H1 (cell line): ENCODE results near the gene ACSF2.

ENCODE experiments used
- CBX8 ChIP-seq: fragments of 300-800, 300-1000 bp; sonication (generic); IDR thresholded peaks from 2 replicates; pipeline ENCODE4 v1.7.1; 2016; ENCODE audit warnings: low read depth, low read length, borderline replicate concordance
- EP300 ChIP-seq, 2 experiments: IDR thresholded peaks; 1 replicate in 1 of 2; 2 replicates in 1 of 2; pipeline ENCODE4 v1.6.1; 2011 to 2012; ENCODE audit warnings: low read depth in 2 of 2, low read length in 2 of 2, mild to moderate bottlenecking in 2 of 2, borderline replicate concordance in 1 of 2, inconsistent platforms in 1 of 2, moderate library complexity in 1 of 2
- GABPA ChIP-seq: IDR thresholded peaks from 2 replicates; pipeline ENCODE4 v1.6.1; 2011; ENCODE audit warnings: mild to moderate bottlenecking, low read length, moderate library complexity, borderline replicate concordance; ENCODE audit not compliant: insufficient read depth
- POLR2A ChIP-seq, 2 experiments: IDR thresholded peaks; 1 replicate in 1 of 2; 2 replicates in 1 of 2; pipeline ENCODE4 v1.6.1; 2011; ENCODE audit warnings: low read depth in 2 of 2, low read length in 2 of 2, mild to moderate bottlenecking in 2 of 2; ENCODE audit errors: control extremely low read depth in 1 of 2
- SP1 ChIP-seq: IDR thresholded peaks from 2 replicates; pipeline ENCODE4 v1.6.1; 2011; ENCODE audit warnings: low read depth, low read length
- TBP ChIP-seq: IDR thresholded peaks from 2 replicates; pipeline ENCODE4 v1.6.1; 2011; ENCODE audit warnings: low read depth, low read length, improper control_type of control experiment
- TCF12 ChIP-seq: IDR thresholded peaks from 2 replicates; pipeline ENCODE4 v1.6.1; 2011; ENCODE audit warnings: low read depth, mild to moderate bottlenecking, low read length
- TF ChIP-seq, protein P1 (sequence below), 3 experiments: IDR thresholded peaks; 1 replicate in 2 of 3; 2 replicates in 1 of 3; pipeline versions ENCODE4 v1.5.1 to v1.6.1; 2011; ENCODE audit warnings: low read length in 3 of 3, mild to moderate bottlenecking in 3 of 3, inconsistent platforms in 2 of 3, low read depth in 1 of 3, moderate library complexity in 1 of 3; ENCODE audit not compliant: insufficient read depth in 1 of 3; ENCODE audit errors: control extremely low read depth in 1 of 3
- TF ChIP-seq, protein P2 (sequence below): IDR thresholded peaks from 2 replicates; pipeline ENCODE4 v1.6.1; 2012; ENCODE audit warnings: inconsistent platforms

DNA sequence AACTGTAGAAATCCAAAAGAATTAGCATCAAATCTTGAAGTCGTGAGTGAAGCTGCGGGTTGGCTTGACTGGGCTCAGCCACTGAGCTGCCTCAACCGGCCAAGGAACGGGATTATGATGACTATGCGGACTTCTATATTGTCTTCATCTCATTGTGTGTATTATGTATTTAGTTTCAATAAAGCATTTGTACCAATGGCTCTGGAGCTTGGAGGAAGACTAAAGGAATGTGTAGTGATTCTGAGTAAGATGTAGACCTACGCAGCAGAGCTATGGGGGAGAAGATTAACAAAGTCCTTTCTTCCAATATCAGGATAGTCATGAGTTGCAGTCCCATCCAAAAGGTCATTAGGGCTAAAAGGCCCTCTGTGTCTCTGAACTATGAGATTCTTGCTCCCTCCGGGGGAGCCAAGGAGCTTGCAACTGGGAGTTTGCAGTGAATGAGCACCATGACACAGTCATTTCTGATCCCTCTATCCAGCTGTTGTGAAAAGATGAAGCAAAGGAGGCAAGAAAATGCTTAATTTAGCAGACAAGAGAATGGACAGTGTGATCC, 44.7 kb upstream of the ACSF2 start:
- TF ChIP-seq, protein P1, sequence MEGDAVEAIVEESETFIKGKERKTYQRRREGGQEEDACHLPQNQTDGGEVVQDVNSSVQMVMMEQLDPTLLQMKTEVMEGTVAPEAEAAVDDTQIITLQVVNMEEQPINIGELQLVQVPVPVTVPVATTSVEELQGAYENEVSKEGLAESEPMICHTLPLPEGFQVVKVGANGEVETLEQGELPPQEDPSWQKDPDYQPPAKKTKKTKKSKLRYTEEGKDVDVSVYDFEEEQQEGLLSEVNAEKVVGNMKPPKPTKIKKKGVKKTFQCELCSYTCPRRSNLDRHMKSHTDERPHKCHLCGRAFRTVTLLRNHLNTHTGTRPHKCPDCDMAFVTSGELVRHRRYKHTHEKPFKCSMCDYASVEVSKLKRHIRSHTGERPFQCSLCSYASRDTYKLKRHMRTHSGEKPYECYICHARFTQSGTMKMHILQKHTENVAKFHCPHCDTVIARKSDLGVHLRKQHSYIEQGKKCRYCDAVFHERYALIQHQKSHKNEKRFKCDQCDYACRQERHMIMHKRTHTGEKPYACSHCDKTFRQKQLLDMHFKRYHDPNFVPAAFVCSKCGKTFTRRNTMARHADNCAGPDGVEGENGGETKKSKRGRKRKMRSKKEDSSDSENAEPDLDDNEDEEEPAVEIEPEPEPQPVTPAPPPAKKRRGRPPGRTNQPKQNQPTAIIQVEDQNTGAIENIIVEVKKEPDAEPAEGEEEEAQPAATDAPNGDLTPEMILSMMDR (IDR thresholded peaks at IDR 0.05; ENCODE audit: control extremely low read depth in 1 of 3, insufficient read depth in 1 of 3, low read depth in 1 of 3, low read length in 3 of 3) = no peak
- no peak for TF ChIP-seq EP300 (IDR thresholded peaks at IDR 0.05; ENCODE audit: borderline replicate concordance in 1 of 2, low read depth in 2 of 2, low read length in 2 of 2)
- TF ChIP-seq SP1 = no peak
- TF ChIP-seq POLR2A (IDR thresholded peaks at IDR 0.05; ENCODE audit: control extremely low read depth in 1 of 2, low read depth in 2 of 2, low read length in 2 of 2) = no peak
- no peak for TF ChIP-seq TCF12
- TF ChIP-seq GABPA = no peak
- TF ChIP-seq, protein P2, sequence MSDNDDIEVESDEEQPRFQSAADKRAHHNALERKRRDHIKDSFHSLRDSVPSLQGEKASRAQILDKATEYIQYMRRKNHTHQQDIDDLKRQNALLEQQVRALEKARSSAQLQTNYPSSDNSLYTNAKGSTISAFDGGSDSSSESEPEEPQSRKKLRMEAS = no peak
- no peak for TF ChIP-seq TBP
- no peak for TF ChIP-seq CBX8
